K562 (cell line): Measurements from ENCODE around the gene RNASEH2A. TPM values are rescaled to one million over a fixed set of nuclear protein-coding genes. Genes with fewer than 3 reads are reported as not detected.

Source experiments
- MAFF ChIP-seq: IDR thresholded peaks from 2 replicates; pipeline ENCODE4 v1.6.1; 2012; ENCODE audit warnings: low read length, improper control_type of control experiment
- MNT ChIP-seq, 2 experiments: fragments of 450-650 bp; conservative IDR thresholded peaks; 2 replicates each; pipeline ENCODE4 v1.6.1; 2017; ENCODE audit warnings: mild to moderate bottlenecking in 2 of 2, moderate library complexity in 2 of 2
- NR0B1 ChIP-seq: fragments of 450-650 bp; IDR thresholded peaks from one replicate; pipeline ENCODE4 v1.6.1; 2018; ENCODE audit warnings: mild to moderate bottlenecking, moderate library complexity; ENCODE audit not compliant: partially characterized antibody
- RERE ChIP-seq: sonication (generic); formaldehyde crosslinking; IDR thresholded peaks from 2 replicates; pipeline ENCODE4 v1.8.0; 2023; ENCODE audit warnings: missing genetic modification reagents, mild to moderate bottlenecking, borderline replicate concordance
- SNRNP70 ChIP-seq: fragments of 200-400 bp; formaldehyde crosslinking; optimal IDR thresholded peaks from 2 replicates; pipeline ENCODE3; 2017; ENCODE audit warnings: low read depth, low read length
- SOX6 ChIP-seq: fragments of 450-650 bp; IDR thresholded peaks from 2 replicates; pipeline ENCODE4 v1.6.1; 2014; ENCODE audit warnings: mild to moderate bottlenecking
- SRSF1 ChIP-seq: fragments of 200-400 bp; formaldehyde crosslinking; IDR thresholded peaks from 2 replicates; pipeline ENCODE4 v1.6.1; 2017; ENCODE audit warnings: mild to moderate bottlenecking, low read depth, low read length, moderate library complexity
- STAT5A ChIP-seq: IDR thresholded peaks from 2 replicates; pipeline ENCODE4 v1.6.1; 2012; ENCODE audit warnings: low read length, inconsistent platforms, borderline replicate concordance
- THRA ChIP-seq: fragments of 450-650 bp; IDR thresholded peaks from 2 replicates; pipeline ENCODE4 v1.6.1; 2017; ENCODE audit warnings: mild to moderate bottlenecking, moderate library complexity
- XRCC5 ChIP-seq: fragments of 200-400 bp; formaldehyde crosslinking; IDR thresholded peaks from 2 replicates; pipeline ENCODE4 v1.6.1; 2017; ENCODE audit warnings: low read depth, mild to moderate bottlenecking, low read length
- ZNF184 ChIP-seq: sonication (generic); formaldehyde crosslinking; IDR thresholded peaks from 2 replicates; pipeline ENCODE4 v1.5.0; 2020; ENCODE audit warnings: missing genetic modification reagents
- ZNF263 ChIP-seq: sonication (generic); formaldehyde crosslinking; IDR thresholded peaks from 2 replicates; pipeline ENCODE4 v1.8.0; 2022; ENCODE audit warnings: mild to moderate bottlenecking, missing genetic modification reagents, borderline replicate concordance
- ZNF280A ChIP-seq: fragments of 450-650 bp; IDR thresholded peaks from 2 replicates; pipeline ENCODE4 v1.6.1; 2018; ENCODE audit warnings: mild to moderate bottlenecking, low read depth; ENCODE audit not compliant: partially characterized antibody
- ZNF586 ChIP-seq: fragments of 450-650 bp; formaldehyde crosslinking; conservative IDR thresholded peaks from 2 replicates; pipeline ENCODE4 v1.4.0; 2020; ENCODE audit warnings: mild to moderate bottlenecking, moderate library complexity
- ZNF668 ChIP-seq: fragments of 250-450 bp; sonication (Bioruptor Pico); IDR thresholded peaks from 2 replicates; pipeline ENCODE4 v1.8.0; 2022; ENCODE audit warnings: mild to moderate bottlenecking, inconsistent platforms
- polyA plus RNA-seq, 8 experiments: library from polyadenylated mRNA; depleted of rRNA in 4 of 8; stranded (reverse) in 5 of 8; unstranded in 3 of 8; fragments of >200 nt; fragmentation: Nextera tagmentation in 2 of 8; fragmentation: Illumina TruSeq in 1 of 8; extraction: Ambion mirVana in 2 of 8; extraction: Trizol in 1 of 8; gene quantifications; 2 replicates each; pipeline versions ENCODE4 v1.2.1 to v1.2.3, GENCODE V29; 2011 to 2014; ENCODE audit warnings: inconsistent platforms in 1 of 8, missing spikeins in 1 of 8
- total RNA-seq, 7 experiments: library from RNA; depleted of rRNA in 6 of 7; stranded (reverse); fragments of >200 nt in 6 of 7; fragmentation: Illumina TruSeq in 2 of 7; extraction: Trizol in 2 of 7; gene quantifications; 2 replicates each; pipeline versions ENCODE4 v1.2.1 to v1.2.3, GENCODE V29; 2011 to 2021; ENCODE audit warnings: low replicate concordance in 1 of 7

RNASEH2A gene
- total and polyA plus RNA-seq, 9 of the 15 experiments (the other 6 are each of a cell fraction or from before 2014, with no cell fraction given): 22.3 to 78.0 (median 61.7) TPM

GRCh38 chr19:12801466-12802266, 4.7 kb upstream of the RNASEH2A start, which contains the start of the genes PRDX2 and THSD8 (continued):
- no peak for TF ChIP-seq ZNF280A
- no peak; the same call in 1 of the 2 replicates for TF ChIP-seq ZNF263
- no peak for TF ChIP-seq ZNF586 (CRISPR knock-in tag)
- TF ChIP-seq STAT5A: no peak
- TF ChIP-seq SOX6: 0 out of 2 replicates have a peak, but pooled peaks have one; percentile 18
- no peak for TF ChIP-seq ZNF184
- TF ChIP-seq ZNF668: 0 out of 2 replicates have a peak, but pooled peaks have one; percentile 30
- TF ChIP-seq MNT (conservative IDR thresholded peaks at IDR 0.05): peak; percentile 58 to 85
- no peak for TF ChIP-seq SRSF1
- TF ChIP-seq MAFF: peak; percentile 13; the same call in 1 of the 2 replicates
- TF ChIP-seq NR0B1: no peak
- TF ChIP-seq THRA: no peak
- TF ChIP-seq RERE (CRISPR knock-in tag): no peak
- no peak for TF ChIP-seq SNRNP70
- peak; percentile 16; the same call in 1 of the 2 replicates for TF ChIP-seq XRCC5
